Ishikawa (cell line): Measurements from ENCODE around the gene NR3C1.

Source experiments
- CEBPB ChIP-seq: IDR thresholded peaks from 2 replicates; pipeline ENCODE4 v1.6.1; 2012
- CREB1 ChIP-seq: IDR thresholded peaks from 2 replicates; pipeline ENCODE4 v1.6.1; 2012; ENCODE audit warnings: low read depth
- EGR1 ChIP-seq: IDR thresholded peaks from 2 replicates; pipeline ENCODE4 v1.6.1; 2012
- EP300 ChIP-seq: IDR thresholded peaks from 2 replicates; pipeline ENCODE4 v1.6.1; 2012; ENCODE audit warnings: borderline replicate concordance
- FOXM1 ChIP-seq: IDR thresholded peaks from 2 replicates; pipeline ENCODE4 v1.6.1; 2012; ENCODE audit warnings: low read depth, borderline replicate concordance
- MAX ChIP-seq: IDR thresholded peaks from 2 replicates; pipeline ENCODE4 v1.6.1; 2012
- NFIC ChIP-seq: IDR thresholded peaks from 2 replicates; pipeline ENCODE4 v1.6.1; 2012
- RAD21 ChIP-seq: IDR thresholded peaks from 2 replicates; pipeline ENCODE4 v1.6.1; 2012; ENCODE audit warnings: low read depth
- REST ChIP-seq: IDR thresholded peaks from 2 replicates; pipeline ENCODE4 v1.6.1; 2012; ENCODE audit warnings: low read depth, mild to moderate bottlenecking
- TAF1 ChIP-seq: IDR thresholded peaks from 2 replicates; pipeline ENCODE4 v1.6.1; 2012; ENCODE audit warnings: low read depth, mild to moderate bottlenecking
- TCF12 ChIP-seq: IDR thresholded peaks from 2 replicates; pipeline ENCODE4 v1.6.1; 2012; ENCODE audit warnings: low read depth
- TEAD4 ChIP-seq: IDR thresholded peaks from 2 replicates; pipeline ENCODE4 v1.6.1; 2012
- USF1 ChIP-seq: IDR thresholded peaks from 2 replicates; pipeline ENCODE4 v1.6.1; 2012
- YY1 ChIP-seq: IDR thresholded peaks from 2 replicates; pipeline ENCODE4 v1.6.1; 2012; ENCODE audit warnings: low read depth
- ZBTB7A ChIP-seq: IDR thresholded peaks from 2 replicates; pipeline ENCODE4 v1.6.1; 2012; ENCODE audit warnings: low read depth

The NR3C1 gene

GRCh38 chr5:143418140-143418866 is 14.8 kb upstream of the NR3C1 start:
- TF ChIP-seq REST = no peak
- TF ChIP-seq FOXM1 = no peak
- TF ChIP-seq ZBTB7A = no peak
- no peak for TF ChIP-seq MAX
- no peak for TF ChIP-seq NFIC
- no peak for TF ChIP-seq YY1
- TF ChIP-seq EP300 = no peak
- no peak for TF ChIP-seq CREB1
- TF ChIP-seq RAD21 = no peak
- no peak for TF ChIP-seq TCF12
- TF ChIP-seq TEAD4 = no peak
- no peak for TF ChIP-seq EGR1
- TF ChIP-seq USF1 = no peak
- no peak for TF ChIP-seq CEBPB
- TF ChIP-seq TAF1 = no peak

GRCh38 chr5:143417503-143418139 is 14.1 kb upstream of the NR3C1 start:
- TF ChIP-seq TAF1 = no peak
- no peak for TF ChIP-seq YY1
- TF ChIP-seq RAD21 = no peak
- no peak for TF ChIP-seq EGR1
- no peak for TF ChIP-seq FOXM1
- no peak for TF ChIP-seq USF1
- no peak for TF ChIP-seq ZBTB7A
- no peak for TF ChIP-seq CREB1

- no peak for TF ChIP-seq REST
- TF ChIP-seq NFIC = no peak
- TF ChIP-seq EP300 = no peak
- no peak for TF ChIP-seq TEAD4
- no peak for TF ChIP-seq EGR1
- TF ChIP-seq FOXM1 = no peak
- TF ChIP-seq TCF12 = no peak
- no peak for TF ChIP-seq CREB1
Observed at GRCh38 chr5:143416411-143416810, 12.9 kb upstream of the NR3C1 start.

GRCh38 chr5:143413958-143414669 is 10.6 kb upstream of the NR3C1 start:
- TF ChIP-seq EGR1 (no peak), FOXM1 (no peak), RAD21 (no peak), TEAD4 (no peak)

GRCh38 chr5:143412661-143413342 is 9.3 kb upstream of the NR3C1 start:
- no peak for TF ChIP-seq CEBPB
- TF ChIP-seq FOXM1 = no peak
- TF ChIP-seq RAD21 = no peak
- TF ChIP-seq ZBTB7A = no peak
- TF ChIP-seq CREB1 = no peak
- TF ChIP-seq EP300 = no peak
- no peak for TF ChIP-seq YY1
- TF ChIP-seq REST = no peak
- no peak for TF ChIP-seq TAF1
- no peak for TF ChIP-seq TCF12
- no peak for TF ChIP-seq MAX
- no peak for TF ChIP-seq NFIC
- no peak for TF ChIP-seq TEAD4
- no peak for TF ChIP-seq USF1
- TF ChIP-seq EGR1 = no peak
